ENCODE results near the gene GAL3ST3. TPM values are rescaled to one million over a fixed set of nuclear protein-coding genes. Genes with fewer than 3 reads are reported as not detected.

Gene GAL3ST3
- total and polyA plus RNA-seq, 9 donors: 0.08 to 3.3 (median 0.48) TPM; not detected in 4

DNA sequence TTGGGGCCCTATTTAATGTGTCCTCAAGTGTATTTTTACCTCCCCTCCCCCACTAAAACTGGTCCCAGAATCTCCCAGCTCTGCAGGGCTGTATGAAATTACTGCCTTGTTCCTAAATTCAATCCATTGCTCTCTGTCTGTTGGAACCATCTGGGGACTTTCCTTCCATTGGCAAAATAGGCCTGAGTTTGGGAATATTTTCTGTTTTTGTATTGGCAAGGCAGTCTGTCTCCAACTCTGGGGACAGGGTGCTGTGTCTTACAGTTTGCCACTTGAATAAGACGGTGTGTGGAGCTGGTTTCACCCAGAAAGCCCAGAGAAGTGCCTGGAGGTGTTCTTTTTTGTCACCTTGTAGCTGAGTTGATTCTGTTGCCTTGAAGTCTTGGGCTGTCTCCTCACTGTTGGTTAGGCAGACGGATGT, 22.4 kb upstream of the GAL3ST3 start:
- DNase-seq: peak in 1 of 5 donors; percentile 4
- Histone ChIP-seq H3K27ac (peak overlapping the region; percentile 47 to 82), H3K4me1 (ENCODE audit: insufficient read depth) (peaks cover 12% of the 10 kb centered on the region), H3K4me3 (peak overlapping the region; percentile 58), H3K36me3 (no peaks in the 10 kb centered on the region), H3K27me3 (no peaks in the 10 kb centered on the region), H3K9me3 (no peaks in the 10 kb centered on the region)
- intact Hi-C loops (cut with DNase I): no loop called here
- TF ChIP-seq POLR2A (IDR thresholded peaks at IDR 0.05) (no peak), EP300 (IDR thresholded peaks at IDR 0.05) (no peak), CTCF (IDR thresholded peaks at IDR 0.05) (no peak)
- WGBS, 3 donors: 23 to 28% (median 24%) methylated on average over 2 of the region's 2 CpGs

GRCh38 chr11:66070604-66071380, 21.8 kb upstream of the GAL3ST3 start:
- no peaks in the 10 kb centered on the region for H3K27me3 ChIP-seq
- 1% methylated on average over 42 to 60 of the region's 60 CpGs for WGBS, 3 donors
- H3K36me3 ChIP-seq: no peaks in the 10 kb centered on the region
- no peaks in the 10 kb centered on the region for H3K9me3 ChIP-seq
- peaks cover 12% of the 10 kb centered on the region for H3K4me1 ChIP-seq (ENCODE audit: insufficient read depth)
- peak overlapping the region; percentile 58 for H3K4me3 ChIP-seq
- peak; percentile 47 to 70 (median 64) for DNase-seq
- H3K27ac ChIP-seq: peak overlapping the region; percentile 47 to 82
- TF ChIP-seq POLR2A (IDR thresholded peaks at IDR 0.05): no peak
- TF ChIP-seq EP300 (IDR thresholded peaks at IDR 0.05): no peak
- no peak for TF ChIP-seq CTCF (IDR thresholded peaks at IDR 0.05)
- intact Hi-C loops (cut with DNase I): no loop called here

GRCh38 chr11:66069715-66070603, 21.0 kb upstream of the GAL3ST3 start, which contains the start of gene PACS1:
Gene PACS1 (plus strand): TSS chr11:66070272. CDS start chr11:66070487, 215 bp downstream.
- H3K36me3 ChIP-seq: no peaks in the 10 kb centered on the region

More at GRCh38 chr11:66069715-66070603, 21.0 kb upstream of the GAL3ST3 start, which contains the start of gene PACS1:
- no peaks in the 10 kb centered on the region for H3K9me3 ChIP-seq
- H3K27me3 ChIP-seq: no peaks in the 10 kb centered on the region
- H3K4me1 ChIP-seq (ENCODE audit: insufficient read depth): peaks cover 12% of the 10 kb centered on the region
- TF ChIP-seq POLR2A (IDR thresholded peaks at IDR 0.05): peak; percentile 28
- peak in 2 of 3 donors; percentile 32 to 43 for TF ChIP-seq CTCF (IDR thresholded peaks at IDR 0.05)
- no peak for TF ChIP-seq EP300 (IDR thresholded peaks at IDR 0.05)
- intact Hi-C loops (cut with DNase I): loop anchor here in 1 of 4 donors (10.0 kb wide), 1 partner anchor 1785 kb away; the partner anchor contains the start of genes BAD and GPR137
- H3K4me3 ChIP-seq: peak within 1 kb of the TSS; percentile 58
- DNase-seq: peak; percentile 70 to 86 (median 81)
- H3K27ac ChIP-seq: peak within 1 kb of the TSS; percentile 85 to 86
- WGBS, 3 donors: 0 to 1% (median 1%) methylated on average over 40 to 120 of the region's 120 CpGs

Data from ovary (tissue), 9 donors.